Epidermal melanocyte (primary cell): ENCODE measurements around the gene DDX39A.
A peak's percentile ranks its signal among the peaks of the same experiment; 100 is the strongest.

Experiments used
- DNase-seq: peaks from one replicate; pipeline ENCODE4 v3.0.0; 2011; ENCODE audit warnings: low spot score; ENCODE audit not compliant: insufficient read length

The DDX39A gene

DNA sequence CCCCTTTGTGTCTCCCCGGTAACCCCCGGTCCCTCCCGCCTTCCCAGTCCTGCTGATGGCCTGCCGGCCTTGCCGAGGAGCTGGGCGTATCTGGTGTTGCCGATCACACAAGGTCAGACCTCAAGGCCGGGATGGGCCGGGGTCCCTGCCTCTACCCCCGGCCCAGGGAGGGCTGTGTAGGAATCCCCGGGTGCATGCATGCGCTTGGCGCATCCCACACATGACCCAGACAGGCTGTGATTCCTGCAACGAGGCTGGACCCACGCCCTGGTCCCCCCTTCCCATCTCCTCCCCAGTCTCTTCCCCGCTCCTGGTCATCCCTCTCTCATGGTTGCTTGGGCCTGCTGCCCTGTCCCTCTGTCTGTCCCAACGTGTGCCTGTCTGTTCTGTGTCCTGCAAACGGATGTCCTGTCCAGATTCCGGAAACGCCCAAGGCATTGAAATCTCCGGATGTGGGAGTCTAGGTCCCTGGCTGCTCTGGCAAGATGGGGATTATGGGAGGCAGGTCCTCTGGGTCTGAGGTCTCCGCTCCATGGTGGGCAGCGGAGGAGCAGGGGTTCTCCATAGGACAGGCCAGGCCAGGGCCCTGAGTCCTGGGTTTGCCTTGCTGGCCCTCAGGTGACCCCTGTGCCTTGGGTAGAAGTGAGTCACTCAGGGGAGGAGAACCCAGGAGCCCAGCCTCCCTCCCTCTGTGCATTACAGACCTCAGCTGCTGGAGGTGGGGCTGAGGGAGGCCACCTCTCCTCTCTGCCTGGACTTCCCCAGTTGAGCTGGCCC is 15.6 kb upstream of the DDX39A start:
- DNase-seq, result no peak

DNA sequence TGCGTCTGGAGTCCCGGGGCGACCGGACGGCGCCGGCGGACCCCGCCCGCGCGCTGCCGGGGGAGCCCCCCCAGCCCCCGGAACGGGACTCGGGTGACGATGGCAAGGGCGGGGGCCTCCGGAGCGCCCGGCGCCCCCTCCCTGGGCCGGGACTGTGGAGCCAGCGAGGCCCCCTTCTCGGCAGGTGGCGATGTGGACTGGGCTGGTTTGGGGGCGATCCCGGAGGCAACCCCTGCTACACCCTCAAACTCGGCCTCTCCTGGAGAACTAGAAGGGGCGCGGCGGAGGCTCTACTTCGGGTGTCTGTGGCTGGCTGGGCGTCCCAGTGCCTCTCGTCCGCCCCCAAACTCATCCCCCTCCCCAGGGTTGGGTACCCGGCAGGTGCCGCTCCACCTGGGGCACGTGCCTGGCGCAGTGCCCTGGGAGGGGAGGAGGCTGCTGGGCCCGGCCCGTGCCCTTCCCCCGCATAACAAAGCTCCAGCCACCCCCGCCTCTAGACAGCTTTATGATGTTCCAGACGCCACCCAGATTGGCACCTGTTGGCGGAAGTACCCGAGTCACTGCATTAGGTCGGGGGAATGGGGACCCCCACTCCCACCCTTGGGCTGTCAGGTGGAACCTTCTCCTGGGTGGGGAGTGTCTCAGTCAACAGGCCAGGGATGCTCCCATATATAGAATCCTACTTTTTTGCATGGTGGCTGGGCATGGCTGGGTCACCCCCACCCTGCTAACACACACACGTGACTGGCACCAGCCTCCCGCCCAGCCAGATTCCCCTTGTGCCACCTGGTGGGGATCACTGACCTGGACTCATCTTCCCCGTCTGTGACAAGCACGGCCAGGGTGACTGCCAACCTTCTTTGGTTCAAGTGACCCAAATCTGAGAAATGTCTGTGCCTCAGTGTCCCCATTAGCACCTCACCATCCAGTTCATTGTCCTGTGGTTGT is 14.7 kb upstream of the DDX39A start:
- DNase-seq, result no peak

DNA sequence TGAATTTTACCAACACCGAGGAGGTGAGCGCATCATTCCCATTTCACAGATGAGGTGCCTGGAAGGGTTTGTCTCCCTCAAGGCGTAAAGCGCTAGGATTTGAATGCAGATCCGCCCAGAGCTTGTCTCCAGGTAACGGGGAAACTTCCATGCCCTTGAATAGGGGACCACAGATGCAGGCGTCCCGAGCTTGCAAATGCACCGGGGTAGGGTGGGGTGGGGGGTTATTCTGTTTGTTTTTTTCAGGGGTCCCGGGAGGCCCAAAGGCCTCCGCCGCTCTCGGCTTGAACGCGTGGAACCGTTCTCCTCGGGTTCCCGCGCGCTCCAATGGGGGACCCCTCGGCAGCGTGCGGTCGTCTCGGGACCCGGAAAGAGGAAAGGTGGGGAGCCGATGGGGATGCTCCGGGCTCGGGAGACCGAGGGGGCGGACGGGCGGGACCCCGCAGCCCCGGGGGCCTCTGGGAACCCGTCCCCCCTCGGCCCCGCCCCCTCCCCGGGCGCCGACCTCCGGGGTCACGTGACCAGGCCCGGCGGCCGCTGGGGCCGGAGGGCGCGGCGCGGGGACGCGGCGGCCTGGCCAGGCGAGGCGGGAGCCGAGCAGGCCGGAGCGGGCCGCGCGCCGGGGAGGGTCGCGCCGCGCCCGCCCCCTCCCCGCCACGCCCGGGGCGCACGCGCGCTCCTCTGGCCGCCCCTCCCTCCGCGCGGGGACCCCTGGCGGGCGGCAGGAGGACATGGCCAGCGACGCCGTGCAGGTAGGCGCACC is 13.8 kb upstream of the DDX39A start, which contains the start of gene PKN1:
Gene PKN1, plus strand, starts transcription at position 516 of the 763 bp plus-strand sequence. Its CDS starts 216 bp downstream, at position 732.
- peak; percentile 46 for DNase-seq

DNA sequence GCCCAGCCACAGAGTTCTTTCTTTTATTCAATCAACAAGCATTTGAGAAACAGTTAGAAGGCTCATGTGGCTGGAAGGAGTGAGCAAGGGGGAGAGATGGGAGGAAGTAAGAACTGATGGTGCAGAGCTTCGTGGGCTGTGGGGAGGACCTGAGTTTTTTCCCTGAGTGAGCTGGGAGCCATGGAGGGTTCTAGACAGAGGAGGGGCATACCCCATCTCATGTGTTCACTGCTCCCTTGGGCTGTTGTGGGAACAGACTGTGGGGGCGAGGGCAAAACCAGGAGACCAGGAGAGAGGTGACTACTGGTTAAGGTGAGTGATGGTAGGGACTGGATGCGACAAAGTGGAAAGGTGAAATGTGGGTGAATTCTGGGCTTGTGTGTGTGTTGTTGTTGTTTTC is 11.6 kb upstream of the DDX39A start:
- no peak for DNase-seq

DNA sequence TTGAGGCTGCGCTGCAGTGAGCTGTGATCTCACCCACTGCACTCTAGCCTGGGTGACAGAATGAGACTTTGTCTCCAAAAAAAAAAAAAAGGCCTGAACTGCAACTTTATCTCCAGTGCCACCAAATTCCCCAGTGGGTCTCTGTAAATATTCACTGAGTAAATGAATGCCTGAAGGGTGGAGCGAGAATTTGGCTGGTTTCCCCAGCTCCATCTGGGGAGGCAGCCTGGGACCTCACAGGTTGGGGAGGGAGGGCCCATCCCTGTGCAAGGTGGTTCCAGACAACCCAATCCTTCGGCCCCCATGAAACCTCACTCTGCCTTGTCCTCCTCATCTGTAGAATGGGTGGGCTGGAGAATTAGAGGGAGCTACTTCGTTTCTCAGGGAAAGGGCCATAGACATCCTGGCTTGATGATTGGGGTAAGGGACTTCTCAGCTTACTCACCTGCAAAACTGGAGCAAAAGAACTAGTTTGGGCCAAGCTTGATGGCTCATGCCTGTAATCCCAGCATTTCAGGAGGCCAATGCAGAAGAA is 9.8 kb upstream of the DDX39A start:
- no peak for DNase-seq

DNA sequence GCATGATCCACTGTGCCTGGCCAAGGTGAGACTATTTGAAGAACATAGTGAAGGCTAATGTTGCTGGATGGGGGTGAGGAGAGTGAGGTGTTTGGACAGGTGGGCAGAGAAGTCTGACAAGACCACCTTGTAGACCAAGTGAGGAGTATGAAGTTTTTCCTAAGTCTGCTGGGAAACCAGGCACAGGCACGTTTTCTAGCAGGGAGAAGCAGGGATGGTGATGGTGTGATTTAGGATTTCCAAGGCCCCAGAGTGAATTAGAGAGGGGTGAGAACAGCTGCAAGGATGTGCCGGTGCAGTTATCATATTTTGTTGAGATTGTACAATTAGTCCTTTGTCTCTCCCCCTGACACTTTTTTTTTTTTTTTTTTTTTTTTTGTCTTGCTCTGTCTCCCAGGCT is 8.3 kb upstream of the DDX39A start:
- no peak for DNase-seq

DNA sequence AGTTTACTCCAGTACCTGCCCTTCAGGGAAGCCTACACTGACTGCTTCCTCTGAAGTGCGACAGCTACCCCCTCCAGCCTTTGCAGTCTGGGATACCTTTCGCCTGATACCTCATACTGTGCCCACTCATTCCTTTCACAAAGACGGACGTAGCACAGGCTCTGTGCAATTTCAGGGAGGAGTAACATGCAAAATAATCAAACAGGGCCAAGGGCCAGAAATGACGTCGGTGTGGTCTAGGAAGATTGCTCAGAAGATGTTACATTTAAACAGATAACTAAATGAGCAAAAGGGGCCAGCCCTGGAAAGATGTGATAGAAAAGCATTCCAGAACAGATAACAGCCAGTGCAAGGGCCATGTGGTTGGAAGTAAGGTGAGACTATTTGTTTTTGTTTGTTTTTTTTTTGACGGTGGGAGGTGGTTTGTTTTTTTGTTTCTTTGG is 6.6 kb upstream of the DDX39A start:
- no peak for DNase-seq

DNA sequence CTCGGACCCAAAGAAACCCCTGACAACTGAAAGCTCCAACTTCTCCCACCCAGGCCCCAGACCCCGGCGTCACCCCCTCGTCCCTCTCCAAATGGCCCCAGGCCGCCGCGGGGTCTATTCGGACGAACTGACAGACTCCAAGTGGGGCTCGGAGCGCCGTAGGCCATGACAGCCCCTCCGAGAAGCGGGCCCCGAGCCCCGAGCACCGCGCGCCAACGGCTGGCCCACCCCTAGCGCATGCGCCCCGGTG is 360 bp downstream of the DDX39A start:
- DNase-seq, result peak; percentile 87

DNA sequence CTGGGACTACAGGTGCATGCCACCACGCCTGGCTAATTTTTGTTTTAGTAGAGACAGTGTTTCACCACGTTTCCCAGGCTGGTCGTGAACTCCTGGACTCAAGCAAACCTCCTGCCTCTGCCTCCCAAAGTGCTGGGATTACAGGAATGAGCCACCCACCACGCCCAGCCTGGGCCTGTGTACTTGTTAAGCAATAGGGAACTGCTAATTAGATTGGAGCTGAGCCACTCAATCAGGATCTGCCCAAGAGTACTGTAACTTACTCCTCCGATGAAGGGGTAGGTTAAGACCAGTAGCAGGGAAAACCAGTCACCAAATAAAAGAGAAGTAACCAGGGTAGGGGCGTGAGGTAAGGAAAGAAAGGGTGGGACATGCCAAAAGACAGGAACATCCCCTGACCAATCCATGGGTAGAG is 2.3 kb downstream of the DDX39A start:
- DNase-seq, result no peak

DNA sequence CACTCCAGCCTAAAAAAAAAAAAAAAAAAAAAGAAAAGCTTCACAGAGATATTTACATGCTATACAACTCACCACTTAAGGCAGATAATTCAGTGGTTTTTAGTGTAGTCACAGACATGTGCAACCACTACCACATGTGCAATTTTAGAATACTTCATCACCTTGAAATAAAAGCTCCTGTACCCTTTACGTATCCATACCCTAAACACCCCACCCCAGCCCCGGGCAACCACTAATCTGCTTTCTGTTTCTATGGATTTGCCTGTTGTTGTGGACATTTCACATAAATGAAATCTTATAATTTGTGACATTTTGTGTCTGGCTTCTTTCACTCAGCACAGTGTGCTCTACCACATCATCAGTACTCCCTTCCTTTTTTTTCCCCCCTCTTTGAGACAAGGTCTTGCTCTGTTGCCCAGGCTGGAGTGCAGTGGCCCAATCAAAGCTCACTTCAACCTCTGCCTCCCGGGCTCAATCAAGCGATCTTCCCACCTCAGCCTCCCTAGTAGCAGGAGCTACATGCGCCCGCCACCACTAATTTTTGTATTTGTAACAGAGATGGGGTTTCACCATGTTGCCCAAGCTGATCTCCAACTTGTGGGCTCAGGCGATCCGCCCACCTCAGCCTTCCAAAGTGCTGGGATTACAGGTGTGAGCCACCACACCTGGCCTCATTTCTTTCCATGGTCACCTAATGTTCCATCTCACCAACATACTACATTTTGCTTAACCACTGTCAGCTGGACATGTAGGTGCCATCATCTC is 4.0 kb downstream of the DDX39A start:
- DNase-seq, result no peak

DNA sequence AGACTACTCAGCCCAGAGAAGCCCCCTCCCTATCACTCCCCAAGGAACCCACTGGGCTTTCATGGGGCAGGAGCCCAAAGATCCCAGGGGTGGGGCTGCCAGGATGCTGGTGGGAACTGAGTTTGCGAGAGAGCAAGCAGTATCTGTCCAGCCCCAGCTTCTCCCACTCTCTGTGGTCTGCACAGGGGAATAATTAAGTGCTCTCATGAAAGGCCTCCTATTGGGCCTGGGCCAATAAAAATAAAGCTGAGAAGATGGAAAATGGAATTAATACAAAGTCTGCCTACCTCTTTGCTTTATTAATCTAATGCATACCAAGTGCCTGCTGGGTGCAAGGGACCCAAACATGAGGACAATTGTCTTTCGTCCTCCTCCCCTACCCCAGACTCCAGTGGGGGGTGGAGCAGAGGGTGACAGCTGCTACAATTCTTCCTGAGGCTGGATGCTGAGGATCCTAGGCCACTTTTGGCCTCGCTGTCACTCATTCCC is 5.4 kb downstream of the DDX39A start:
- no peak for DNase-seq

DNA sequence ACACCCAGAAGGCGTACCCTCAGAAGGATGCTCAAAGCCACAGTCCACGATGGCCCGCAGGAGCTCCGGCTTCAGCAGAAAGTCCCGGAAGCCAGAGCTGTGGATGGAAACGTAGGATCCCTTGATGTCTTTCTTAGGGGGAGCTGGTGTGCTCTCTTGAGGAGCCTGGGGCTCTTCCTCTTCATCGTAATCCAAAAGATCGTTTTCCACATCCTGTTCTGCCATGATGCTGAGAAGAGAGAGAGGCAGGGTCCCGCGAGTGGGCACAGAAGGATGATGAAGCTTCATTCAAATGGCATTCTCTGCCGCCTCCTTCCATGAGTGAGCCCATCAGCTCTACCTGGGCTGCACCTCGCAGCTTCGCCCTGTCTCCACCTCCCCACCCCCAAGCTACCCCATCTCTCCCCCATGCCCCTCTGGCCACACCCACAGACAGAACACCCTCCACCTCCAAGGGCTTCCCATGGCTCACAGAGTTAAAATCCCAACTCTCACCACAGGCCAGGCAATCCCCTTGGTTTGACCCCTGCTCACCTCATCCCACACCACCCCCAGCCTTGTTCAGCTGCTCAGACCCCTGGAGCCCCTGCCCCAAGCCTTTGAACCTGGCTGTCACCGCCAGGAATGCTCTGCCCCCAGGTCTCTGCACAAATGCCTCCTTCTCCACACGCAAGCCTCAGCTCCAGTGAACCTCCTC is 6.0 kb downstream of the DDX39A start:
- DNase-seq, result no peak

DNA sequence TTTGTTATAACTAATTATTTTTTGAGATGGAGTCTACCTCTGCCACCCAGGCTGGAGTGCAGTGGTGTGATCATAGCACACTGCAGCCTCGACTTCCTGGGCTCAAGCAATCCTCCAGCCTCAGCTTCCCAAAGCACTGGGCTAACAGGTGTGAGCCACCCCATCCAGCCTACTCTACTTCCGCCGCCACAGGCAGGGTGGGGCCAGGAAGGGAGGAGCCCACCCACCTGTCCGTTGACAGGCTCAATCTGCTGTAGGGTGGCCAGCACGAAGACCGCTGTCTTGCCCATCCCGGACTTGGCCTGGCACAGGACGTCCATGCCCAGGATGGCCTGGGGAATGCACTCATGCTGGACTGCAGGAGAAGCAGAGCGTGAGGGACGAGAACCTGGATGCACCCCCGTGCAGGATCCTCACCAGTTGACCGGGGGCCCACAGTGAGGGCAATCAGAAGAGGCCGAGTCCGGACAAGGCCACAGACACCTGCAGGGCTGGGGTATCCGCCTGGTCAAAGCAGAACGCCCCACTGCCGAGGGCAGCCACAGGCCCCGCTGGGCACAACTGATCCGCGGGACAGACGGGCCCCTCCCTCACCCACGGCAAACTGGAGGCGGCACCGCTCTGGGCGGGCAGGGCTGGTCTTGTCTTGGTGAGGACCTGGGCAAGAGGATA is 6.7 kb downstream of the DDX39A start:
- no peak for DNase-seq

DNA sequence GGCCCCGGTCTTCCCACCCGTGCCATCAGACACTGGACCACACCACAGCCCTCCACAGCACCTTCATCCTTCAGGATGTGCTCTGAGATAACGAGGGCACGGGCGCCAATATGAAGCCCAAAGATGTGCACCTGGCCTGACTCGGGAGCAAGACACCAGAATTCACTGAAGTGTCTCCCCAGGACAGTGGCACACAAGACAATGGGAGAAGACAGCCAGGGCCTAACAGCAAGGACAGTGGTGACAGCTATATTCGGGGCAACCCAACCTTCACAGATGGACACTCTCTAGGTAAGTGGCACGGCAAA is 7.2 kb downstream of the DDX39A start:
- no peak for DNase-seq

DNA sequence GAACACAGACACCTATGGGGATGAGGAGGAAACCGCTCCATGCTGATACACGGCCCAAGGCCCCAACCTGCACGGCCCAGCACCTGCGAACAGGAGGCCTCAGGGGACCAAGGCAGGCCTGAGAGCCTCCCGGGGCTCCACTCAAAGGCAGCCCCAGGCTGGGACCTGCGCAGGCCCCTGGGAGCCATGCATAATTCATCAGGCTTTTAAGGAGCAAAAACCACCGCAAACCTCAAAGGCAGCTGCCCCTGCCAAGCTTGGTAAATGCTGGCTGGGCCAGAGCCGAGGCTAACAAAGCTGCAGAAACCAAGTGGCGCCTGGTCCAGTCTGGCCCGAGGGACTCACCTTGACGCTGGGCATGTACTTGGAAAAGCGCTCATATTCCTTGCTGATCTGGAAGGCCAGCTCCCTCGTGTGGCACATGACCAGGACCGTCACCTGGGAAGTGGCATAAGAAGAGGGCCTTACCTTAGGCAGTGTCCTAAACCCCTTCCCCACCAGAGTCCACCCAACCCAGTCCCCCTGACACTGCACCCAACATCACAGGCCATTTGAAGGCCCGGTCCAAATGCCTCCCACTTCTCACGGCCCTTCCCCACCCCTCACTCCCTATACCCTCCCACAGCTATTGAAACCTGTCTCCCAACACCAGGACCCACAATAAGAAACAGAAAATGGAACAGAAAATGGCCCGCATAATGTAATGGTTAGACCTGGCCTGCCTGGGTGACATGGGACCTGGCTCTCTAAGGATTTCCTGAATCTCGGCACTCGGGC is 7.8 kb downstream of the DDX39A start:
- DNase-seq, result no peak

DNA sequence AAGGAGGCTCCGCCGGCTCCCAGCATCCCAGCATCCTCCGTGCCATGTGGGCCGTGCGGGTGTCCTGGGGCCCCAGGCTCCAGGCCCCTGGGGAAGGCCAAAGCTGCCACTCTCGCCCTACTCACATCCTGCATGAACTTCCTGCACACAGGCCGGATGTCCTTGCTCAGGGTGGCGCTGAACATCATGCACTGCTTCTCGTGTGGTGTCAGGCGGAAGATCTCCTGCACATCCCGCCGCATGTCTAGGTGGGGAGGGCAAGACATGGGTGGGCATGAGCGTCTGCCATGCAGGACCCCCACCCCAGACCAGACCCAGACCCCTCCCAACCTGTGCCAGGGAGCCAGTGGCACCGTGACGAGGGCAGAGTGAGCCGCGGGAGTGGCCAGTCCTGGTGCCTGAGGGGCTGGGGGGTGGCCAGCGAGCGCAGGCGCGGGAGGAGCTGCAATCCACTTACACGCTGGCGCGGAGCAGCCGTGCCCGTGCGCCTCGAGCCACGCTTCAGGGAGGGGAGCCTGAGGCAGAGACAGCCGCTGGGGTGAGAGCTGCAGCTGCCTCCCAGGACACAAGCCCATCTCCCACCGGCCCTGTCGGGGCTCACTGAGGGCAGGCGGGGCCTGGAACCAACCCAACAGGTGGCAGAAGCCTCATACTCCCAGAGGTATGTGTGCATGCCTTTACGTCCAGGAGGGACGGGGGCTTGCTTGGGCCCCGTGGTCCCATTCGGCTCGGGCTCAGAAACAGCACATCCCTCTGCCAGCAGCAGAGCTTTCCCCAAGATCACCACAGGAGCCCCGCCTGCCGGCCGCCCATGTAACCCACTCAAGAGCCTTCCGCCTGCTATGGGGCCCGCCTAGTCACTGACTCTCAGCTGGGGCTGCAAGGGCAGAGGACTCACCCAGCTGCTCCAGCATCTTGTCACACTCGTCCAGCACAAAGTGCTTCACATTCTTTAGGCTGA is 8.8 kb downstream of the DDX39A start:
- no peak for DNase-seq

DNA sequence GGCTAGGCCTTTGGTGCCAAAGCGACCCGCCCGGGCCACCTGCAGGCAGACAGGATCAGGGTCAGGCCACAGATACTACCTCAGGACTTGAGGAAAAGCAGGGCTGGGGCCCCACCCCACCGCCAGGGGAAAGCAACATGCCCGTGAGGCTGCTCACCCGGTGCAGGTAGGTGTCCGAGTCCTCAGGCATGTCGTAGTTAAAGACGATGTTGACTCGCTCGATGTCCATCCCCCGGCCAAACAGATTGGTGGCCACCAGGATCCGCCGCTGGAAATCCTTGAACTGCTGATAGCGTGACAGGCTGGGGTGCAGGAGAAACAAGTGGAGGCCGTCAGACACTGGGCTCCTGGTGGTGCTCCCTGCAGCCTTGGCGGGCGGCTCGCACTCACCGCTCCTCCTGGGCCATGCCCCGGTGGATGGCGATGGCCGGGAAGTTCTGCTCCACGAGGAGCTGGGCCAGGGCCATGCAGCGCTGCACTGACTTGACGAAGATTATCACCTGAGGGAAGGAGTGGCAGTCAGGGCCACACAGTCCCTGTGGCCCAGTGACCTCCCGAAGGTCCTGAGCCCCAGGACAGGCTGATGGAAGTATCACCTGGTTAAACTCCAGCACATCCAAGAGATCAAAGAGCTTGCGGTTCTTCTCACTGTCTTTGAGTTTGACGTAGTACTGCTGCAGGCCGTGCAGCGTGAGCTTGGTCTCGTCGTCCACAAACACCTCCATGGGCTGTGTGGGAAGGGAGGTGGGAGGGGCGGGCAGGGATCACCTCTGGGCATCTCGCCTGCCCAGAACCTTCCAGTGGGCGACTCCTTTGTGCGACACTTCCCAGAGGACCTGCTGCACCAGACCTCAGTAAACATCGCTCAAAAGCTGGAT is 9.8 kb downstream of the DDX39A start:
- no peak for DNase-seq
